ENCODE data around the gene CUEDC1. TPM values are rescaled to one million over a fixed set of nuclear protein-coding genes. Genes with fewer than 3 reads are reported as not detected.

The CUEDC1 gene
- total and polyA plus RNA-seq, 2 donors (not counting 1 experiment from before 2014, with no cell fraction given), result 0.57 TPM; not detected in 1

DNA sequence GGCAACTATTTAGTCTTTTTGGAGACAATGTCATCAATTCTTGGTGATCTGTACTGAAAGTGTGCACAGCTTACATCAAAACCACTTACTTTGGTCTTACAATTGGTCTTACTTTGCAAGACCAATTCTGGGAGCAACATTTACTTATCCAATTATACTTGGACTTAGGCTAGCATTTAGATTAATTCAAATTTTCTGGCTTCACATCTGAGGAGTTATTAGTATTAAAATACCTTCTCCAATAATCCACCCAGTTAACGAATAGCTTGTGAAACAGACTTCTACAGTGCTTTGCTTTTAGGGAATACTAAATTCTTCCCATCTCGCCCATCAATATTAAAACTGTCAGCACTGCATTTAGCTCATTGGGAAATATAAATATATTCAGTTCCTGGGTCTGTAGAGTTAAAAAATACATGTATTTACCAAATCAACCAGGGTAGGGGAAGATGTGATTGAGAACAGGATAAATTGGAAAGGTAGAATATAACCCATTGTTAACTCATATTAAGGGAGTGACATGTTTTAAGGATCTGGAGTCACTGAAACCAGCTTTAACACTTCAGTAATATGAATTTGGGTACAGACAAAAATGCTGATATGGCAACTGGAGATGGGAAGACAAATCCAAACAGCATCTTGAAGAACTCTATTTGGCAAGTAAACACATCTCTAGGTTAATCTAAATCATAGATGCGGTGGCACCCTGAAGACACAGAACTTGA, 42.0 kb upstream of the CUEDC1 start:
- no peak for DNase-seq
- Histone ChIP-seq H3K36me3 (replicated peaks in 1 of 2; ENCODE audit: control extremely low read depth in 1 of 2, control insufficient read depth in 1 of 2, extremely low read depth in 1 of 2, insufficient read depth in 2 of 2, low read length in 1 of 2) (peaks cover 0 to 12% of the 10 kb centered on the region in 2 experiments), H3K27me3 (replicated peaks in 1 of 4; ENCODE audit: control extremely low read depth in 1 of 4, control insufficient read depth in 3 of 4, insufficient read depth in 4 of 4, low read length in 3 of 4) (no peaks in the 10 kb centered on the region), H3K9me3 (ENCODE audit: control extremely low read depth in 1 of 3, control insufficient read depth in 2 of 3, insufficient read depth in 1 of 3, low read length in 2 of 3) (no peaks in the 10 kb centered on the region), H3K9ac (ENCODE audit: low read length) (no peak overlapping the region), H4K20me1 (ENCODE audit: control insufficient read depth, insufficient read depth, low read length, poor library complexity, severe bottlenecking) (peaks cover 39% of the 10 kb centered on the region), H3K27ac (ENCODE audit: low read length in 2 of 2) (no peak overlapping the region), H3K79me2 (ENCODE audit: control insufficient read depth, insufficient read depth, low read length) (no peaks in the 10 kb centered on the region), H3K4me2 (replicated peaks; ENCODE audit: low read depth, low read length, poor library complexity, severe bottlenecking) (no peak overlapping the region), H3K4me3 (ENCODE audit: control extremely low read depth in 1 of 5, extremely low read depth in 1 of 5, insufficient read depth in 1 of 5, low read depth in 2 of 5, low read length in 4 of 5) (no peak overlapping the region), H2AFZ (ENCODE audit: insufficient read depth, low read depth, low read length, poor library complexity, severe bottlenecking) (no peak overlapping the region), H3K4me1 (ENCODE audit: control insufficient read depth in 2 of 2, insufficient read depth in 2 of 2, low read length in 2 of 2) (peaks cover 20 to 25% of the 10 kb centered on the region in 2 donors)
- Mint-ChIP-seq H3K4me3 (no peak overlapping the region), H3K27ac (no peak overlapping the region), H3K27me3 (no peaks in the 10 kb centered on the region), H3K9me3 (ENCODE audit: insufficient read depth) (no peaks in the 10 kb centered on the region), H3K4me1 (peaks cover 34% of the 10 kb centered on the region)
- intact Hi-C loops (cut with micrococcal nuclease), result no loop called here
- POLR2A ChIA-PET, result interaction anchor here (0.8 to 3.2 kb wide), 3 partner anchors 10 to 139 kb away, joined by 3 to 17 read pairs (median 3); partner anchors contain the start of gene SRSF1
- TF ChIP-seq EZH2 (IDR thresholded peaks at IDR 0.05; ENCODE audit: borderline replicate concordance, insufficient read depth, low read depth, low read length, poor library complexity, severe bottlenecking), result no peak
- TF ChIP-seq, protein P1, sequence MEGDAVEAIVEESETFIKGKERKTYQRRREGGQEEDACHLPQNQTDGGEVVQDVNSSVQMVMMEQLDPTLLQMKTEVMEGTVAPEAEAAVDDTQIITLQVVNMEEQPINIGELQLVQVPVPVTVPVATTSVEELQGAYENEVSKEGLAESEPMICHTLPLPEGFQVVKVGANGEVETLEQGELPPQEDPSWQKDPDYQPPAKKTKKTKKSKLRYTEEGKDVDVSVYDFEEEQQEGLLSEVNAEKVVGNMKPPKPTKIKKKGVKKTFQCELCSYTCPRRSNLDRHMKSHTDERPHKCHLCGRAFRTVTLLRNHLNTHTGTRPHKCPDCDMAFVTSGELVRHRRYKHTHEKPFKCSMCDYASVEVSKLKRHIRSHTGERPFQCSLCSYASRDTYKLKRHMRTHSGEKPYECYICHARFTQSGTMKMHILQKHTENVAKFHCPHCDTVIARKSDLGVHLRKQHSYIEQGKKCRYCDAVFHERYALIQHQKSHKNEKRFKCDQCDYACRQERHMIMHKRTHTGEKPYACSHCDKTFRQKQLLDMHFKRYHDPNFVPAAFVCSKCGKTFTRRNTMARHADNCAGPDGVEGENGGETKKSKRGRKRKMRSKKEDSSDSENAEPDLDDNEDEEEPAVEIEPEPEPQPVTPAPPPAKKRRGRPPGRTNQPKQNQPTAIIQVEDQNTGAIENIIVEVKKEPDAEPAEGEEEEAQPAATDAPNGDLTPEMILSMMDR (IDR thresholded peaks at IDR 0.05), result no peak
- ATAC-seq (ENCODE audit: low read depth), result no peak
- CTCF ChIA-PET, result interaction anchor here (0.6 to 20.2 kb wide), 19 partner anchors 9 to 163 kb away, joined by 3 to 468 read pairs (median 8); partner anchors contain the start of genes DYNLL2, MRPS23, SRSF1 and VEZF1
- no CpG with 5 or more reads among the region's 3 CpGs for WGBS (ENCODE audit: insufficient coverage)

All from B cell (primary cell).